NCI-H1092 treated with DMSO at 0.1 percent for 48 hours (cell line): ENCODE data around the gene RPS25.
"Not testable (repeated sequence)": the region's sequence is repeated elsewhere in the genome, so short reads cannot be mapped to it uniquely, and the experiment has no call there.

Experiments
- DNase-seq: peaks from one replicate; lab custom pipeline; 2025; lab: John Stamatoyannopoulos, UW

RPS25 gene

DNA sequence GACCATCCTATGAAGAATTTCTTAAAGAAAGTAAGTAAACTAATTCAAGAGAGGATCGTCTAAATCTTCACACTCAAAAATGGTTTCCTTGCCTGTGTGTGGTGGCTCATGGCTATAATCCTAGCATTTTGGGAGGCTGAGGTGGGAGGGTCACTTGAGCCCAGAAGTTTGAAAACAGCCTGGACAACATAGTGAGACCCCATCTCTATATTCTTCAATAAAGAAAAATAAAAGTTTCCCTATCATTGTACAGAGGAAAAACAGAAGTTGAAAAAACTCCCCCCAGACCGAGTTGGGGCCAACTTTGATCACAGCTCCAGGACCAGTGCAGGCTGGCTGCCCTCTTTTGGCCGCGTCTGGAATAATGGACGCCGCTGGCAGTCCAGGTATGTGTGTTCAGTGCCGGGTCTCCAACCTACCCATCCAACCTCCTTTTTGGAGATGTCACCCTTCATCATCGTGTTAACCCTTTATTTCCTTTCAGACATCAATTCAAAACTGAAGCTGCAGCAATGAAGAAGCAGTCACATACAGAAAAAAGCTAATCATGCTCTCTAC is 3.0 kb downstream of the RPS25 start:
- no peak for DNase-seq

DNA sequence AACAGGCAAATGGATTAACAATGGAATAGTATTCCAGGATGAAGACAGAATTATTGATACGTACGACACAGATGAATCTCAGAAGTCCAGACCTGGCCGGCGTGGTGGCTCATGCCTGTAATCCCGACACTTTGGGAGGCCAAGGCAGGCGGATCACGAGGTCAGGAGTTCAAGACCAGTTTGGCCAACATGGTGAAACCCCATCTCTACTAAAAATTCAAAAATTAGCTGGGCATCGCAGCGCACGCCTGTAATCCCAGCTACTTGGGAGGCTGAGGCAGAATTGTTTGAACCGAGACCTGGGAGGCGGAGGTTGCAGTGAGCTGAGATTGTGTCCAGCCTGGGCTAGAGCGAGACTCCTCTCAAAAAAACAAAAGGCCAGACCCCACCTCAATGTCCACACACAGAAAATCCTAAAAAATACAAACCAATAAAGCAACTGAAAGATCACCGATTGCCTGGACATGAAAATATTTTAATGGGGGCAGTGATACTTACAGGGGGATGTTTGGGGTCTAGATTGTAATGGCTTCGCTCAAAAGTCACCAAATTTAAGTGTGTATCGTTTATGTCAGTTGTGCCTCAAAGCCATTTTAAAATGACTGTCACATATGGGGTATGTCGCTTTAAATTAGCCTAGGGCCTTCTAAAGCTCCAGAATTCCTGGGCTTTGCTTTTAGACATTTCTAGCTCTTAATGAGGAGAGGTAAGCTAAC is 3.8 kb downstream of the RPS25 start:
- no peak for DNase-seq

DNA sequence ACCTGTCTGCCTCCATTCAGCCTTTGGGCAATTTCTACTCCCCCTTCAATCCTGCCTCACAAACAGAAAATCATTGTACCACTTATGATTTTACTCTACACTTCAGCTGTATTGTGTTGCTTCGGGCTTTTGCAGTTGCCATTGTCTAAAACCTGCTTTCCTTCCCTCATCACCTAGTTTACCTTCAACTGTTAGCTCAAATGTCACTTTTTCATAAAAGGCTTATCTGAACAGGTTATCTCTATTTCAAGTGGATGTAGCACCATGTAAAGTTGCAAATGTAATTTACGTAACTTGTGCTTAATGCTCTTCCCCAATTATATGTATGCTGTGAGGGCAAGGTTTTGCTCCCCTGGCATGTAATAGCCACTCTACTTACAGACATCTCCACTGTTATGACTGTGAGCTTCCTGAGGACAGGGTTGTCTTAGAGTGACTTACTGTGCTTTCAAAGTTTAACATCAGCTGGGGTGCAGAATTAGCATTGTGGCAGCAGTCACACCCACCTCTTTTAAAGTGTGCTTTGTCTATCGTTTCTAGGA is 5.4 kb downstream of the RPS25 start:
- DNase-seq: no peak

DNA sequence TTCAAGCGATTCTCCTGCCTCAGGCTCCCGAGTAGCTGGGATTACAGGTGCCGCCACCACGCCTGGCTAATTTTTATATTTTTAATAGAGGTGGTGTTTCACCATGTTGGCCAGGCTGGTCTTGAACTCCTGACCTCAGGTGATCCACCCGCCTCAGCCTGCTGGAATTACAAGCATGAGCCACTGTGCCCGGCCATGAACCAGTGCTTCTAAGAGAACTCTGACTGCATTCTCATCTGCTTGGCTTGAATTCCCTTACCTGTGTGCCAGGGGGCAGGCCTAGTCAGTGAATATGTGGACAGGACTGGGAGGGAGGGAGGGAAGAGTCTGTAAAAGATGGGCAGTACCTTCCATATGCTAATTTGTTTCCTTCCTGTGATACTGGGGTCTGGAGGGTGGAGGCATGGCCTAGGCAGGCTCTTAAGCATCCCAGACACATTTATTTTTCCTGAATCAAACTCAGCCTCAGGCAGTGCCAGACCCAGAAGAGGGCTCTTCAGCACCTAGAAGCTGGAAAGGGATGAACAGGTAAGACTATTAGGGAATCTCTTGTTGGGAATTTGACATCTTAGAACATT is 6.6 kb downstream of the RPS25 start:
- DNase-seq: no peak

DNA sequence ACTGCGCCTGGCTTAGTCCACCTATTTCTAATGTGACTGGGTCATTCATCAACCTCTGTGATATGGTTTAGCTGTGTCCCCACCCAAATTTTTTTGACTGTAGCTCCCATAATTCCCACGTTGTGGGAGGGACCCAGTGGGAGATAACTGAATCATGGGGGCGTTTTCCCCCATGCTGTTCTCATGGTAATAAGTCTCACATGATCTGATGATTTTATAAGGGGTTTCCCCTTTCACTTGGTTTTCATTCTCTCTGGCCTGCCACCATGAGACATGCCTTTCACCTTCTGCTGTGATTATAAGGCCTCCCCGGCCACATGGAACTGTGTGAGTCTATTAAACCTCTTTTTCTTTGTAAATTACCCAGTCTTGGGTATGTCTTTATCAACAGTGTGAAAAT is 11.5 kb downstream of the RPS25 start:
- no peak for DNase-seq

DNA sequence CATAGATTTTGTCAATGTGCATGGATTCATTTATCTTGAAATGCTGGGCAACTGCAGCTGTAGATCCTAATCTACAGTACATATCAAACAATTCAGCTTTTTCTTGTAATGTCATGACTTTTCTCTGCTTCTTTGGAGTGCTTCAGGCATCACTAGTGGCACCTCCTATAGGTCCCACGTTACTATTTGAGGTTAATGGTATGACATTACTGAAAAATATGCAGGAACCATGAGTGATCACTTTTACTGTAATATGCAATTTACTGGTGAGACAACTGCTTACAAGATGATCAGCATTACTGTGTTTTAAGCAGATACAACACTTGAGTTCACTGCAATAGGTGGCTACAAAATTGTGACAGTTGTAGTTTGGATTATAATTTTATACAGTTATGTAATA is 17.2 kb downstream of the RPS25 start:
- no peak for DNase-seq

DNA sequence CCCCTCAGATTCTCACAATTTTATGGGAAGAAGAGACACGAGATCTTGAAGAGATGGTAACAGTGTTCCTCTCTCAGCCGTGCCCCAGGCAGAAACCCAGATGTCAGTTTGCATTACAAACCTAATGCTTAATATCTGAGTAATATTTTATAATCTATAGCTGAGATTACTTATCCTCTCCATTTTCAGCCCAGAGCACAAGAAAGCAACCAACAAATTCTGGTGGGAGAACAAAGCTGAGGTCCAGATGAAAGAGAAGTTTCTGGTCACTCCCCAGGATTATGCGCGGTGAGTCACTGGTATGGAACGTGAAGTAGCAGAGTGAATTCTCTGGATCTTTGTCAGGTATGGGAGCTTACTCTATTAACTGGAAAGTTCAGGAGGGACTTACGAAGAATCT is 19.3 kb downstream of the RPS25 start:
- DNase-seq: no peak

DNA sequence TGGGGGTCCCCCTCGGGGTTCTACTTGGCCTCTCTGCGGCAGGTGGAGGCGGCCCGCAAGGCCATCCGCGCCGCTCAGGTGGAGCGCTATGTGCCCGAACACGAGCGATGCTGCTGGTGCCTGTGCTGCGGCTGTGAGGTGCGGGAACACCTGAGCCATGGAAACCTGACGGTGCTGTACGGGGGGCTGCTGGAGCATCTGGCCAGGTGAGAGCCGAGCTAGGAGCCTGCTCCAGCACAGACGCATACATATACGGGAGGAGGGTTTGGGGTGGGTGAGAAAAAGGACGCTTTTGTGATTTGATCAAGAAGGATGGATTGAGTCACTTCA is 19.8 kb downstream of the RPS25 start:
- DNase-seq: no peak

DNA sequence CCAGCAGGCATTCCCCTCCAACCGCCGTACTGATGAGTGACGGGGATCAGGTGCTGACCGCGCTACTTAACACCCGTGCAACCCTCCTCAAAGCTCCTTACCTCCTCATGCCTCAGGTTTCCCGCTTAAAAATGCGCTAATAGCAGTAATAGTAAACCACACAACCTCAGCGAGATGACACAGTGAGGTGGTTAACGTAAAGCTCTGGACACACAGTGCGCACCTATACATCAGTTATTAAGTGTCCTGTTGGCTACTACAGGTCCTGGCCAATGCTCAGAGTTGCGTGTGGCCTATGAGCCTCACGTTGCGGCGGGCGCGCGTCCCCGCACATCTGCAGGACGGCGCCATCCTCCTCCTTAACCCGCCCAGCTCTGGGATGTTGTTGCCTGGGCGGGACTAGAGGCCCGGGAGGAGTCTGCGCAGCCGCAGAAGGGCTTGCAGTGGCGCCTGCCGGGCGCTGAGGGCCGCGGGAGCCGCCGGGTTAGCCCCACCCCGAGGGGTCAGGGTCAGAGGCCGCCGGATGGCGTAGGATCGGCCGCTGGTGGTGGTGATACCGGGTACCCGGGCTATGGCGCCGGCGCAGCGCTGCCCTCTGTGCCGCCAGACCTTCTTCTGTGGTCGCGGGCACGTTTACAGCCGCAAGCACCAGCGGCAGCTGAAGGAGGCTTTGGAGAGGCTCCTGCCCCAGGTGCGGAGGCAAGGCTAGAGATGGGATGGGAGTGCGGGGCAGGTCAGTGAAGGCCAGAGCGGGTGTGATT is 20.3 kb downstream of the RPS25 start, which contains the start of gene CENATAC:
Gene CENATAC, plus strand, starts transcription at position 512 of the 761 bp plus-strand sequence. Its CDS starts 60 bp downstream, at position 572.
- DNase-seq: peak; percentile 96

DNA sequence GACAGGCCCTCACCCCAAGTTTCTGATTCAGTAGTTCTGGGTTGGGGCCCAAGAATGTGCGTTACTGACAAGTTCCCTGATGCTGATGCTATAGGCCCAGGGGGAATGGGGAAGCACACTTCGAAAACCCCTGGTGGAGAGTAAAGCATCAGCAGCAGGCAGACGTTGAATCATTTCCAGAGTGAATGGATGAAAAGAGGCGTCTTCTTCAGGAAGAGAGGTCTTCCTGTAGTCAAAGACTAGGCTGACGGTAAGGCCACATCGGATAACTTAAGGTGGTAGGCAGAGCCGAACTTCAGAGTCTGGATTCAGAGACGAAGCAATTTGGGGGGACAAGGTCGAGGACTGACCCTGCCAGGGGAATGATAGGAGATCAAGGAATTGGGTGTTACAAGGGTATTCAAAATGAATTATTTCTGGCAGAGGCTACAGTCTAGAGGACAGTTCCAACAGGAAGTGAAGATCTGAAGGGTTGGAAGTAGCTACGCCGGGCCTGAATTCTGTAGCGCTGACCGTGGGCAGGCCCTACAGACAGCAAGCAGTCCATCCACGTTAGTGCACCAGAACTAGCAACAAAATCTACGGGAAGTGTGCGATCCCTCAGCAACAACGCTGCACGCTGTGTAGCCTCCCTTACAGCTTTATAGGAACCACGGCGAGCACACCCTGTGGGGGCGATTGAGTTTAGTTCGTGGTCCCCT is 21.1 kb downstream of the RPS25 start:
- DNase-seq: no peak

DNA sequence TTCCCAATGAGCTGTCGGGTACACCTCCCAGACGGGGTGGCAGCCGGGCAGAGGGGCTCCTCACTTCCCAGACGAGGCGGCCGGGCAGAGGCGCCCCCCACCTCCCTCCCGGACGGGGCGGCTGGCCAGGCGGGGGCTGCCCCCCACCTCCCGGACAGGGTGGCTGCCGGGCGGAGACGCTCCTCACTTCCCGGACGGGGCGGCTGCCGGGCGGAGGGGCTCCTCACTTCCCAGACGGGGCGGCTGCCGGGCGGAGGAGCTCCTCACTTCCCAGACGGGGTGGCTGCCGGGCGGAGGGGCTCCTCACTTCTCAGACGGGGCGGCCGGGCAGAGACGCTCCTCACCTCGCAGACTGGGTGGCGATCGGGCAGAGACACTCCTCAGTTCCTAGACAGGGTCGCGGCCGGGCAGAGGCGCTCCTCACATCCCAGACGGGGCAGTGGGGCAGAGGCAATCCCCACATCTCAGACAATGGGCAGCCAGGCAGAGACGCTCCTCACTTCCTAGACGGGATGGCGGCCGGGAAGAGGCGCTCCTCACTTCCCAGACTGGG is 26.6 kb downstream of the RPS25 start:
- DNase-seq: not testable (repeated sequence)

DNA sequence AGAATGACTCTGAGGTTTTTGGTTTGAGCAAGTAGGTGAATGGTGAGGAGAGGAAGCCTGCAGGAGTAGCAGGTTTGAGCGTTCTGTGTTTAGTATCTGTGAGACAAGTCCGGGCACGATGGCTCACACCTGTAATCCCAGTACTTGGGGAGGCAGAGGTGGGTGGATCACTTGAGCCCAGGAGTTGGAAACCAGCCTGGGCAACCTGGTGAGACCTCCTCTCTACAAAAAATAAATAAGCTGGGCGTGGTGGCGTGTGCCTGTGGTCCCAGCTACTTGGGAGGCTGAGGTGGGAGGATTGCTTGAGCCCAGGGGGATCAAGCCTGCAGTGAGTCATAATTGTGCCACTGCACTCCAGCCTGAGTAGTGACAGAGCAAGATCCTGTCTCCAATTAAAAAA is 29.9 kb downstream of the RPS25 start:
- no peak for DNase-seq

DNA sequence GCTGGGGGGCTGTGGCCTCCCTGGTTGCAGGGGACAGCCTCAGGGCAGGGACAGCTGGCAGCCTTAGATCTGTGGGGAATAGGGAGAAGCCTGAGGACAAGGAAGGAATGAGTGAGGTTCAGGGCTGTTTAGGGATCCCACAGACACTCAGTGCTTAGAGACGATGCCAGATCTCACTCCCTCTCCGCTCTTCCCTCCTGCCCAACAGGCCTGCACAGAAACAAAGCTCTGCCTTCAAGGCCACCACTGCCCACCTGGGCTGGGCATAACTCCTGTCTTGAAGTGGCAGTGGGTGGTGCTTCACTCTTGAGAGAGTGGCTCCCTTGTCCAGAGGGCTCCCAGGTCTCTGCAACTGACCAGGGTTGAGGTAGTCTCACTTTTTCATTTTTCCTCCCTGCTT is 33.3 kb downstream of the RPS25 start:
- no peak for DNase-seq

DNA sequence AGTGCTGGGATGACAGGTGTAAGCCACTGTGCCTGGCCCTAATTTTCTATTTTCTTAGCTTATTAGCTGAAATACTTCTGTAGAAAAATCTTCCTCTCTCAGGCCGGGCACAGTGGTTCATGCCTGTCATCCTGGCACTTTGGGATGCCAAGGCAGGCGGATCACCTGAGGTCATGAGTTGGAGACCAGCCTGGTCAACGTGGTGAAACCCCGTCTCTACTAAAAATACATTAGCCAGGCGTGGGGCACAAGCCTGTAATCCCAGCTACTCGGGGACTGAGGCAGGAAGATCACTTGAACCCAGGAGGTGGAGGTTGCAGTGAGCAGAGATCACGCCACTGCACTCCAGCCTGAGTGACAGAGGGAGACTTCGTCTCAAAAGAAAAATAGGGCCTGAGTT is 33.8 kb downstream of the RPS25 start:
- not testable (repeated sequence) for DNase-seq

DNA sequence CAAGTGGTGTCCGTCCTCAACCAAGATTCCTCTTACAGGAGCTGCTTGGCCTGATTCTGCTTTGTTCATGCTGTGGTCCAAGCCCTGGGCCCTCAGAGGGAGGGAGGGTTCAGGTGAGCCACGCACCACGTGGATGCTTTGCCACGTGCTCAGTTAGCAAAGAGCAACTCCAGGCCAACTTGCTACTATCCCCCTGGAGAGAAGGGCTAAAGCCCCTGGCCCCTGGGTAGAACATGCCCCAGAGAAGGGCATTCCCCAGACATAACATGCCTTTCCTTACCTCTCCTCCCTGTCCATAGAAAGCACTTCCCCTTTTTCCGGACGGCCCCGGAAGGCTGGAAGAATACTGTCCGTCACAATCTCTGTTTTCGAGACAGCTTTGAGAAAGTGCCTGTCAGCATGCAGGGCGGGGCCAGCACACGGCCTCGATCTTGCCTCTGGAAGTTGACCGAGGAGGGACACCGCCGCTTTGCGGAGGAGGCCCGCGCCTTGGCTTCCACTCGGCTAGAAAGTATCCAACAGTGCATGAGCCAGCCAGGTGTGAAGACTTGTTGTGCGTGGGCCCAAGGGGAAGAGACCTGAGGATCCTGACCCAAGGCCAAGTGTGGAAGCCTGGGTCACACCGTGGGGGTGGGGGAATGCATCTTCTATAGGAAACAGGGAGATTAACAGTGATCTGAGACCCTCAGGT is 37.8 kb downstream of the RPS25 start:
- no peak for DNase-seq

DNA sequence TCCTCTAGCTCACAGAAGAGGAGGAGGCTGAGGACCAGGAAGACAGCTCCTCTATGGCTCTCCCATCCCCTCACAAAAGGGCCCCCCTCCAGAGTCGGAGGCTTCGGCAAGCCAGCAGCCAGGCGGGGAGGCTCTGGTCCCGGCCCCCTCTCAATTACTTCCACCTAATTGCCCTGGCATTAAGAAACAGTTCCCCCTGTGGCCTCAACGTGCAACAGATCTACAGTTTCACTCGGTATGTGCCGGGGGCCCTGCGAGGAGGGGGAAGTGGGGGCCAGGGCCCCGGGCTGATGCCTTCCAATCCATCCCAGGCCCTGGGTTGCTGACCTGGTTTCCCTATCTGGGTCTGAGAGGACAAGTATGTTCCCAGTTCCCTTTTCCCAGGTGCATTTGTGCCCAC is 38.7 kb downstream of the RPS25 start:
- DNase-seq: no peak

DNA sequence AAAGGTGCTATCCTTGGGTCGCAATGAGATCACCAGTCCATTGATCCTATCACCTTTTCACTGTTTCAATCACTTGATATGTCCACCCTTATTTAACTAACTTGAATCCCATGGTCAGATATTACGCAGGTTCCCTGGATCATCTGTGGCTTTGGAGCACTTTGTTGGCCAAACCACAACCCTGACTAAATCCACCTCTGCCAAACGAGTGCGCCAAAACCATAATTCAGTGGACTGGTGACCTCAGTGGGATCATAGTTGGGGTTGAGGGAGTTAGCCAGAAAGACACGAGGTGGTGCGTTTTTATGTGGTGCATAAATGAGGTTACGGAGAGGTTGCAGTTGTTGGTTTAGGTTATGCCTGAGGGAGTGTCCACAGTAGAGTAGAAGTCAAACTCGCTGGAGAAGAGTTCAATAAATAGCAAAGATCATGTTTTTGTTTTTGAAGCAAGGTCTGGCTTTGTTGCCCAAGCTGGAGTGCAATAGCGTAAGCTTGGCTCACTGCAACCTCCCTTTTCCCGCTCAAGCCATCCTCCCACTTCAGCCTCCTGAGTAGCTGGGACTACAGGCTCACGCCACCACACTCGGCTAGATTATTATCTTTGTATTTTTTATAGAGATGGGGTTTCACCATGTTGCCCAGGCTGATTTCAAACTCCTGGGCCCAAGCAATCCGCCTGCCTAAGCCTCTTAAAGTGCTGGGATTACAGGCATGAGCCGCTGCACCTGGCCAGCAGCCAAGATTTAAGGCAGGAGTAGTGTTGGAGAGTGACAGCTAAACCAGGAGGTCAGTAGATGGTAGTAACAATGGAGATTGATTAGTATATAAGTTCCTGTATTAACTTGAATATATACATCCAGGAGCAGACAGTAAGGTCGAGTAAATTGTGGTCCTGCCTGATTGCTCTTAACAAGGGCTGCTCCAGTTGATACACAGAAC is 42.1 kb downstream of the RPS25 start:
- DNase-seq: no peak

DNA sequence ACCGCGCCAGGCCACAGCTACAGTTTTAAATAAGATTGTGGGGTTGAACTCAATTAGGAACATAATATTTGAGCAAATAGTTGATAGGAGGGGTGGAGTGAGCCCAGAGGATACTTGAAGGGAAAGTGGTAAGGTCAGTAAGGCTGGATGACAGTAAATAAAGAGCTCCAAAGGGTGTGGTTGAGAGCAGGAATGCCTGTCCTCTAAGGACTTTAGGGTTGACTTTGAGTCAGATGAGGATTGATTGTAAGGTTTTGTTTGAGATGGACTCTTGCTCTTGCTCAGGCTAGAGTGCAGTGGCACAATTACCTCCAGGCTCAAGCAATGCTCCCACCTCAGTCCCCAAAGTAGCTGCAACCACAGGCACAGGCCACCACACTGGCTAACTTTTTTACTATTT is 44.2 kb downstream of the RPS25 start:
- DNase-seq: no peak

DNA sequence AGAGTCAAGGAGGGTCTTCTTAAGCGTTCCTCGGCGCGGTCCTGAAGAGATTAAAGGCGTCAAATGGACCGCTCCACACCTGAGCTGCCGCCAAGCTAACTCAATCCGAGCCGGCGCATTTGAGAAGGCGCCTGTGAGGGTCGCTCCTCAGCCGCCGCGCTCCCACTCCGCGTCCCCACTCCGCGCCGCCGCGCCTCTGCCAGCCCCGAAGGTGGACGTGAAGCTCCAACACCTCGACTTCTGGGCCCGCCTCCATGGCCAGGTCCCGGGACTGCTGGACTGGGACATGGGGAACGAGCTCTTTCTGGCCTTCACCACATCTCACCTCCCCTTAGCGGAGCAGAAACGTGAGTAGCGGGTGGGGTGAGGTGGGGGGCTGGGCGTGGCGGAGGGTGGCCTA is 46.5 kb downstream of the RPS25 start, which contains the start of gene FOXR1:
Gene FOXR1, plus strand, starts transcription at position 116 of the 400 bp plus-strand sequence. Its CDS starts 171 bp downstream, at position 287.
- DNase-seq: no peak

DNA sequence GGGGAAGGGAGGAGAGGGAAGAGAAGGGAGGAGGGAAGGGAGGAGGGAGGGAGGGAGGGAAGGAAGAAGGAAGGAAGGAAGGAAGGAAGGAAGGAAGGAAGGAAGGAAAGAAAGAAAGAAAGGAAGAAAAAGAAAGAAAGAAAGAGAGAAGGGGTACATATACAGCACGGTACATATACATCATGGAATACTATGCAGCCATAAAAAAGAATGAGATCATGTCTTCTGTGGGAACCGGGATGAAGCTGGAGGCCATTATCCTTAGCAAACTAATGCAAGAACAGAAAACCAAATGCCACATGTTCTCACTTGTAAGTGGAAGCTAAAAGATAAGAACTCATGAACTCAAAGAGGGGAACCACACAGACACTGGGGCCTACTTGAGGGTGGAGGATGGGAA is 48.6 kb downstream of the RPS25 start:
- not testable (repeated sequence) for DNase-seq
